ENCODE results near the gene OBP2A.
"Not testable (repeated sequence)": the region's sequence is repeated elsewhere in the genome, so short reads cannot be mapped to it uniquely, and the experiment has no call there.

DNA sequence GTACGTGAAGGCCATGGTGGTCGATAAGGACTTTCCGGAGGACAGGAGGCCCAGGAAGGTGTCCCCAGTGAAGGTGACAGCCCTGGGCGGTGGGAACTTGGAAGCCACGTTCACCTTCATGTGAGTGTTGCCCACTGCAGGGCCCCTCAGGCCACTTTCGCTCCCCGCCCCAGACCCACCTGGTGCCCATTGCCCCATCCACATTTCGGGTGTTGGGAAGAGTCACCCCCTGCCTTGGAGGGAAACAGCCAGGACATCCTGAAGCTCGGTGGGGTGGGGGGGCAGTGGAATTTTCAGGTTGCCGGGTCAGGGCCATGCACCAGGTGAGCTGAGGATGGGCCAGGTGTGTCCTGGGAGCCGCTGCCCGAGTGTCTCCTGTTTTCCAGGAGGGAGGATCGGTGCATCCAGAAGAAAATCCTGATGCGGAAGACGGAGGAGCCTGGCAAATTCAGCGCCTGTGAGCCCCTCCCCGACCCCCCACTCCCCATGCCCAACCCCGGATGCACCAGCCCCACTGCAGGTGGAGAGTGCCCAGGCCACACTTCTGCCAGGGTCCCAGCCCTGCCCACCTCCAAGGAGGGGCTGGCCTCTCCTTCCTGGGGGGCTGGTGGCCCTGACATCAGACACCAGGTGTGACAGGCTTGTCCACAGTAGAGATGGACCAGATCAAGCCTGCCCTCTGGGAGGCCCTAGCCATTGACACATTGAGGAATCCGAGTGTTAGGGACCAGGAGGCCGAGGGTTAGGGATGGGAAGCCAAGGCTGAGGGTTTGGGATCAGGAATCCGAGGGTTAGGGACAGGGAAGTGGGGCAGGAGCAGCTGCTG lies 1.1 kb downstream of the OBP2A start:
- TF ChIP-seq CTCF, POLR2A (IDR thresholded peaks at IDR 0.05): not testable (repeated sequence)
